H1 (cell line): ENCODE results near the gene HCST.

Source experiments
- ASH2L ChIP-seq: fragments of 200-600, 300-600 bp; sonication (generic); IDR thresholded peaks from one replicate; pipeline ENCODE4 v1.7.1; 2017; ENCODE audit warnings: low read length
- BACH1 ChIP-seq: IDR thresholded peaks from 2 replicates; pipeline ENCODE4 v1.6.1; 2012; ENCODE audit warnings: low read length, improper control_type of control experiment
- CREB1 ChIP-seq: IDR thresholded peaks from 2 replicates; pipeline ENCODE4 v1.6.1; 2012; ENCODE audit warnings: inconsistent platforms
- FOSL1 ChIP-seq: IDR thresholded peaks from 2 replicates; pipeline ENCODE4 v1.6.1; 2011; ENCODE audit warnings: mild to moderate bottlenecking, low read depth, low read length, moderate library complexity; ENCODE audit not compliant: insufficient read depth
- JUND ChIP-seq: IDR thresholded peaks from 2 replicates; pipeline ENCODE4 v1.6.1; 2011; ENCODE audit warnings: mild to moderate bottlenecking, improper control_type of control experiment, low read length
- POLR2A ChIP-seq, 2 experiments: IDR thresholded peaks; 1 replicate in 1 of 2; 2 replicates in 1 of 2; pipeline ENCODE4 v1.6.1; 2011; ENCODE audit warnings: low read depth in 2 of 2, low read length in 2 of 2, mild to moderate bottlenecking in 2 of 2; ENCODE audit errors: control extremely low read depth in 1 of 2
- POLR2AphosphoS5 ChIP-seq: IDR thresholded peaks from 2 replicates; pipeline ENCODE4 v1.6.1; 2011; ENCODE audit warnings: low read depth, low read length
- RNF2 ChIP-seq: fragments of 200-900, 300-1000 bp; sonication (generic); IDR thresholded peaks from 2 replicates; pipeline ENCODE4 v1.7.1; 2016; ENCODE audit warnings: borderline replicate concordance, low read depth, mild to moderate bottlenecking, antibody characterized with exemption, low read length; ENCODE audit not compliant: poor library complexity, severe bottlenecking; ENCODE audit errors: missing control alignments
- SP1 ChIP-seq: IDR thresholded peaks from 2 replicates; pipeline ENCODE4 v1.6.1; 2011; ENCODE audit warnings: low read depth, low read length
- TAF1 ChIP-seq: IDR thresholded peaks from 2 replicates; pipeline ENCODE4 v1.6.1; 2011; ENCODE audit warnings: mild to moderate bottlenecking, low read depth, low read length
- ZNF274 ChIP-seq: IDR thresholded peaks from 2 replicates; pipeline ENCODE4 v1.7.0; 2012; ENCODE audit warnings: low read length, borderline replicate concordance; ENCODE audit errors: extremely low read depth
- TF ChIP-seq, protein P1 (sequence below), 3 experiments: IDR thresholded peaks; 1 replicate in 2 of 3; 2 replicates in 1 of 3; pipeline versions ENCODE4 v1.5.1 to v1.6.1; 2011; ENCODE audit warnings: low read length in 3 of 3, mild to moderate bottlenecking in 3 of 3, inconsistent platforms in 2 of 3, low read depth in 1 of 3, moderate library complexity in 1 of 3; ENCODE audit not compliant: insufficient read depth in 1 of 3; ENCODE audit errors: control extremely low read depth in 1 of 3
- TF ChIP-seq, protein P2 (sequence below): IDR thresholded peaks from 2 replicates; pipeline ENCODE4 v1.6.1; 2011; ENCODE audit warnings: low read depth, mild to moderate bottlenecking, low read length; ENCODE audit not compliant: insufficient read depth

DNA sequence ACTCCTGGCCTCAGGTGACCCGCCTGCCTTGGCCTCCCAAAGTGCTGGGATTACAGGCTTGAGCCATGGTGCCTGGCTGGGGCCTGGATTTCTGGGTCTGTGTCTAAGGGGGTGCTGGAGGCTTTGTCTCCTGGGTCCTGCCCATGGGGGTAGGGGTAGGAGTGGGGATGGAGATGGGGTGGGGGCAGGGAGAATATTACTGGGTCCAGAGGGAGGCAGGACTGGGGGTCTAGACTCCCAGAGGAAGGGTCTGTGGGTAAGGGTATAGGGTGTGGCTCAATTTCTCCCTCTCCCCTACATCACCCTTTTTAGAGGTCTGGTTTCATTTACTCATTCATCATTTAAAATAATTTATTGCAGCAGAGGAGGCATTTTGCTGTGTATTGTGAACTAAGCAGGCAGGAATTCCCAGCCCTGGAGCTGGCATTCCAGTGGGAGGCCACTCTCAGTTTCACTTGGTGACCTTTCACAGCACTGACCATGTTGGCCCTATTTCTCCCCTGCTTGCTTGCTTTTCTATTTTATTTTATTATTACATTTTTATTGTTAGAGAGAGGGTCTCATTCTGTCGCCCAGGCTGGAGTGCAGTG lies 1.2 kb upstream of the HCST start:
- TF ChIP-seq, protein P1, sequence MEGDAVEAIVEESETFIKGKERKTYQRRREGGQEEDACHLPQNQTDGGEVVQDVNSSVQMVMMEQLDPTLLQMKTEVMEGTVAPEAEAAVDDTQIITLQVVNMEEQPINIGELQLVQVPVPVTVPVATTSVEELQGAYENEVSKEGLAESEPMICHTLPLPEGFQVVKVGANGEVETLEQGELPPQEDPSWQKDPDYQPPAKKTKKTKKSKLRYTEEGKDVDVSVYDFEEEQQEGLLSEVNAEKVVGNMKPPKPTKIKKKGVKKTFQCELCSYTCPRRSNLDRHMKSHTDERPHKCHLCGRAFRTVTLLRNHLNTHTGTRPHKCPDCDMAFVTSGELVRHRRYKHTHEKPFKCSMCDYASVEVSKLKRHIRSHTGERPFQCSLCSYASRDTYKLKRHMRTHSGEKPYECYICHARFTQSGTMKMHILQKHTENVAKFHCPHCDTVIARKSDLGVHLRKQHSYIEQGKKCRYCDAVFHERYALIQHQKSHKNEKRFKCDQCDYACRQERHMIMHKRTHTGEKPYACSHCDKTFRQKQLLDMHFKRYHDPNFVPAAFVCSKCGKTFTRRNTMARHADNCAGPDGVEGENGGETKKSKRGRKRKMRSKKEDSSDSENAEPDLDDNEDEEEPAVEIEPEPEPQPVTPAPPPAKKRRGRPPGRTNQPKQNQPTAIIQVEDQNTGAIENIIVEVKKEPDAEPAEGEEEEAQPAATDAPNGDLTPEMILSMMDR (IDR thresholded peaks at IDR 0.05; ENCODE audit: control extremely low read depth in 1 of 3, insufficient read depth in 1 of 3, low read depth in 1 of 3, low read length in 3 of 3), result no peak
- no peak for TF ChIP-seq ZNF274
- TF ChIP-seq SP1, result no peak
- TF ChIP-seq BACH1, result no peak
- TF ChIP-seq, protein P2, sequence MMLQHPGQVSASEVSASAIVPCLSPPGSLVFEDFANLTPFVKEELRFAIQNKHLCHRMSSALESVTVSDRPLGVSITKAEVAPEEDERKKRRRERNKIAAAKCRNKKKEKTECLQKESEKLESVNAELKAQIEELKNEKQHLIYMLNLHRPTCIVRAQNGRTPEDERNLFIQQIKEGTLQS, result no peak
- TF ChIP-seq POLR2A (IDR thresholded peaks at IDR 0.05; ENCODE audit: control extremely low read depth in 1 of 2, low read depth in 2 of 2, low read length in 2 of 2), result no peak
- TF ChIP-seq JUND, result no peak
- TF ChIP-seq ASH2L, result no peak
- no peak for TF ChIP-seq POLR2AphosphoS5
- TF ChIP-seq TAF1, result no peak
- no peak for TF ChIP-seq RNF2
- TF ChIP-seq FOSL1, result no peak
- no peak for TF ChIP-seq CREB1
